OCI-LY3 (cell line): ENCODE data around the gene KCTD13.

Experiments
- EZH2phosphoT487 ChIP-seq: fragments of 200-600 bp; shearing (Covaris generic); IDR thresholded peaks from 2 replicates; pipeline ENCODE4 v1.6.1; 2018; ENCODE audit warnings: antibody characterized with exemption, mixed run types, low read depth
- TF ChIP-seq, protein P1 (sequence below): fragments of 200-600, 300-600 bp; sonication (generic); IDR thresholded peaks from 2 replicates; pipeline ENCODE4 v1.5.1; 2014; ENCODE audit warnings: antibody characterized with exemption, low read length, low read depth

DNA sequence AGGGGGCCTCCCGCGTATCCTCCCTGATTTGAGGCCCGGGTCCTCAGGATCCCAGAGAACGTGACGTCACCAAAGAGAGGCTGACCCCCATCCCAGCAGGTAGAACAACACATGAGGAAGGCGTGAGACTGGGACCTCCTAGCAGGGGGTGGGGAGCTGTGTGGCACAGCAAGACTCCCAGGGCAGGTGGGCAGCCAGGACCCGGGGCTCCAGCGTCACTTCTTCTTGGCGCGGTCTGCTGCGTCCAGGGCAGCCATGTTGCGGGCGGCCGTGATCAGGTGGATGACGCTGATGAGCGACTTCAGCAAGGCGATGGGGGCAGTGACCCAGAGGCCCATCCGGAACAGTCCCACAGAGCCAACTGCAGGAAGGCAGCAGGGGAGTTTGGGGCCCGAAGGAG lies 67.1 kb downstream of the KCTD13 start:
- TF ChIP-seq, protein P1, sequence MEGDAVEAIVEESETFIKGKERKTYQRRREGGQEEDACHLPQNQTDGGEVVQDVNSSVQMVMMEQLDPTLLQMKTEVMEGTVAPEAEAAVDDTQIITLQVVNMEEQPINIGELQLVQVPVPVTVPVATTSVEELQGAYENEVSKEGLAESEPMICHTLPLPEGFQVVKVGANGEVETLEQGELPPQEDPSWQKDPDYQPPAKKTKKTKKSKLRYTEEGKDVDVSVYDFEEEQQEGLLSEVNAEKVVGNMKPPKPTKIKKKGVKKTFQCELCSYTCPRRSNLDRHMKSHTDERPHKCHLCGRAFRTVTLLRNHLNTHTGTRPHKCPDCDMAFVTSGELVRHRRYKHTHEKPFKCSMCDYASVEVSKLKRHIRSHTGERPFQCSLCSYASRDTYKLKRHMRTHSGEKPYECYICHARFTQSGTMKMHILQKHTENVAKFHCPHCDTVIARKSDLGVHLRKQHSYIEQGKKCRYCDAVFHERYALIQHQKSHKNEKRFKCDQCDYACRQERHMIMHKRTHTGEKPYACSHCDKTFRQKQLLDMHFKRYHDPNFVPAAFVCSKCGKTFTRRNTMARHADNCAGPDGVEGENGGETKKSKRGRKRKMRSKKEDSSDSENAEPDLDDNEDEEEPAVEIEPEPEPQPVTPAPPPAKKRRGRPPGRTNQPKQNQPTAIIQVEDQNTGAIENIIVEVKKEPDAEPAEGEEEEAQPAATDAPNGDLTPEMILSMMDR: no peak
- TF ChIP-seq EZH2phosphoT487: no peak
